IPS-18c (cell line): Measurements from ENCODE around the gene ITGAL.
"Not testable (repeated sequence)": the region's sequence is repeated elsewhere in the genome, so short reads cannot be mapped to it uniquely, and the experiment has no call there.

Experiments
- H3K4me3 ChIP-seq: 2 replicates; pipeline ENCODE4 v1.7.0; 2013; ENCODE audit warnings: low read depth, mild to moderate bottlenecking, low read length, moderate library complexity; ENCODE audit not compliant: insufficient read depth
- H3K9me3 ChIP-seq: one replicate; pipeline ENCODE4 v1.6.1; 2013; ENCODE audit warnings: mild to moderate bottlenecking, low read length, moderate library complexity; ENCODE audit not compliant: control insufficient read depth, insufficient read depth

The ITGAL gene

GRCh38 chr16:30452709-30453580 lies 19.6 kb upstream of the ITGAL start:
- H3K4me3 ChIP-seq = not testable (repeated sequence)

GRCh38 chr16:30456302-30456701 lies 16.2 kb upstream of the ITGAL start:
- H3K4me3 ChIP-seq = no peak overlapping the region
- no peaks in the 10 kb centered on the region for H3K9me3 ChIP-seq

More at GRCh38 chr16:30452709-30453580, 19.6 kb upstream of the ITGAL start:
- H3K9me3 ChIP-seq = not testable (repeated sequence)

- no peak overlapping the region for H3K4me3 ChIP-seq
- no peaks in the 10 kb centered on the region for H3K9me3 ChIP-seq
These were observed 15.3 kb upstream of the ITGAL start for GRCh38 chr16:30457256-30457655.

GRCh38 chr16:30457743-30458560 lies 14.6 kb upstream of the ITGAL start:
- Histone ChIP-seq H3K9me3 (no peaks in the 10 kb centered on the region), H3K4me3 (no peak overlapping the region)

GRCh38 chr16:30458561-30459394 lies 13.8 kb upstream of the ITGAL start:
- no peaks in the 10 kb centered on the region for H3K9me3 ChIP-seq
- no peak overlapping the region for H3K4me3 ChIP-seq

GRCh38 chr16:30459456-30459855 lies 13.1 kb upstream of the ITGAL start:
- Histone ChIP-seq H3K4me3 (no peak overlapping the region), H3K9me3 (no peaks in the 10 kb centered on the region)

- H3K4me3 ChIP-seq, H3K9me3 ChIP-seq: not testable (repeated sequence)
These were observed 11.1 kb upstream of the ITGAL start for GRCh38 chr16:30461426-30461825.

GRCh38 chr16:30464078-30464477 lies 8.5 kb upstream of the ITGAL start:
- Histone ChIP-seq H3K9me3 (no peaks in the 10 kb centered on the region), H3K4me3 (no peak overlapping the region)

- Histone ChIP-seq H3K4me3 (no peak overlapping the region), H3K9me3 (no peaks in the 10 kb centered on the region)
These were observed 2.4 kb upstream of the ITGAL start for GRCh38 chr16:30470170-30470512.

GRCh38 chr16:30470632-30470995 lies 1.9 kb upstream of the ITGAL start:
- H3K9me3 ChIP-seq = no peaks in the 10 kb centered on the region
- H3K4me3 ChIP-seq = no peak overlapping the region

- H3K9me3 ChIP-seq = no peaks in the 10 kb centered on the region
- H3K4me3 ChIP-seq = no peak overlapping the region
These were observed 910 bp downstream of the ITGAL start for GRCh38 chr16:30473231-30474073.

GRCh38 chr16:30474074-30474452 lies 1.5 kb downstream of the ITGAL start:
- no peaks in the 10 kb centered on the region for H3K9me3 ChIP-seq
- H3K4me3 ChIP-seq = no peak overlapping the region

- no peak overlapping the region for H3K4me3 ChIP-seq
- H3K9me3 ChIP-seq = no peaks in the 10 kb centered on the region
These were observed 2.1 kb downstream of the ITGAL start for GRCh38 chr16:30474684-30475083.

- no peaks in the 10 kb centered on the region for H3K9me3 ChIP-seq
These were observed 4.4 kb downstream of the ITGAL start for GRCh38 chr16:30476991-30477390.

GRCh38 chr16:30477773-30478172 lies 5.2 kb downstream of the ITGAL start:
- not testable (repeated sequence) for H3K4me3 ChIP-seq, H3K9me3 ChIP-seq

More at GRCh38 chr16:30476991-30477390, 4.4 kb downstream of the ITGAL start:
- H3K4me3 ChIP-seq = no peak overlapping the region

GRCh38 chr16:30478766-30479478 lies 6.4 kb downstream of the ITGAL start:
- no peaks in the 10 kb centered on the region for H3K9me3 ChIP-seq
- no peak overlapping the region for H3K4me3 ChIP-seq
